Stimulated activated CD4-positive, alpha-beta T cell treated with anti-CD3 and anti-CD28 coated beads, Interleukin-1b, Interleukin-23, amount 100 ng/mL, for 1 hour (primary cell): ENCODE measurements around the gene MAST4.

ENCODE experiments used
- DNase-seq, 2 donors: peaks; one replicate each; pipeline ENCODE4 v3.0.0-alpha.2; 2020; ENCODE audit warnings: low read depth in 2 of 2

MAST4 gene

GRCh38 chr5:67042176-67043003 is 446.2 kb downstream of the MAST4 start:
- no peak for DNase-seq

- no peak for DNase-seq
These were observed 447.8 kb downstream of the MAST4 start for GRCh38 chr5:67043796-67044511.

- DNase-seq = no peak
These were observed 449.9 kb downstream of the MAST4 start for GRCh38 chr5:67045816-67046740.

- DNase-seq = no peak
These were observed 451.0 kb downstream of the MAST4 start for GRCh38 chr5:67047160-67047559.

GRCh38 chr5:67047616-67048015 is 451.4 kb downstream of the MAST4 start:
- no peak for DNase-seq

GRCh38 chr5:67050125-67050524 is 453.9 kb downstream of the MAST4 start:
- no peak for DNase-seq

GRCh38 chr5:67050635-67051034 is 454.4 kb downstream of the MAST4 start:
- no peak for DNase-seq

GRCh38 chr5:67051164-67051563 is 455.0 kb downstream of the MAST4 start:
- no peak for DNase-seq

- no peak for DNase-seq
These were observed 455.8 kb downstream of the MAST4 start for GRCh38 chr5:67052034-67052433.

GRCh38 chr5:67053229-67053628 is 457.0 kb downstream of the MAST4 start:
- DNase-seq = no peak

GRCh38 chr5:67058998-67059743 is 463.0 kb downstream of the MAST4 start:
- DNase-seq = no peak

GRCh38 chr5:67059744-67060490 is 463.7 kb downstream of the MAST4 start:
- DNase-seq = no peak

- no peak for DNase-seq
These were observed 465.3 kb downstream of the MAST4 start for GRCh38 chr5:67061511-67061910.

GRCh38 chr5:67063055-67063454 is 466.9 kb downstream of the MAST4 start:
- no peak for DNase-seq

GRCh38 chr5:67063791-67064190 is 467.6 kb downstream of the MAST4 start:
- DNase-seq = no peak

- DNase-seq = no peak
These were observed 469.0 kb downstream of the MAST4 start for GRCh38 chr5:67065237-67065636.

GRCh38 chr5:67065696-67066095 is 469.5 kb downstream of the MAST4 start:
- DNase-seq = no peak

- no peak for DNase-seq
These were observed 470.6 kb downstream of the MAST4 start for GRCh38 chr5:67066815-67067214.

GRCh38 chr5:67073045-67073680 is 477.0 kb downstream of the MAST4 start:
- no peak for DNase-seq

GRCh38 chr5:67077296-67077695 is 481.1 kb downstream of the MAST4 start:
- DNase-seq = no peak
